Activated CD8-positive, alpha-beta memory T cell treated with anti-CD3 and anti-CD28 coated beads for 4 hours (primary cell): ENCODE results near the gene ACVR1.
"Not testable (repeated sequence)": the region's sequence is repeated elsewhere in the genome, so short reads cannot be mapped to it uniquely, and the experiment has no call there.

Experiments
- DNase-seq, 2 donors: peaks; one replicate each; pipeline ENCODE4 v3.0.0-alpha.2; 2020; ENCODE audit warnings: low read depth in 2 of 2

ACVR1 gene

GRCh38 chr2:157760949-157761348 is 115.2 kb downstream of the ACVR1 start:
- DNase-seq: no peak

- DNase-seq: no peak
Observed at GRCh38 chr2:157759855-157760254, 116.3 kb downstream of the ACVR1 start.

- DNase-seq: no peak
Observed at GRCh38 chr2:157758586-157758985, 117.5 kb downstream of the ACVR1 start.

GRCh38 chr2:157757500-157757899 is 118.6 kb downstream of the ACVR1 start:
- no peak for DNase-seq

- not testable (repeated sequence) for DNase-seq
Observed at GRCh38 chr2:157756447-157756846, 119.7 kb downstream of the ACVR1 start.

- no peak for DNase-seq
Observed at GRCh38 chr2:157751462-157752058, 124.6 kb downstream of the ACVR1 start.

GRCh38 chr2:157749684-157750083 is 126.4 kb downstream of the ACVR1 start:
- DNase-seq: no peak

GRCh38 chr2:157748371-157749142 is 127.6 kb downstream of the ACVR1 start:
- DNase-seq: no peak

GRCh38 chr2:157747695-157748370 is 128.3 kb downstream of the ACVR1 start:
- DNase-seq: no peak

GRCh38 chr2:157747280-157747679 is 128.8 kb downstream of the ACVR1 start:
- DNase-seq: no peak

- DNase-seq: no peak
Observed at GRCh38 chr2:157746234-157746950, 129.7 kb downstream of the ACVR1 start.

GRCh38 chr2:157744571-157745076 is 131.5 kb downstream of the ACVR1 start:
- no peak for DNase-seq

- no peak for DNase-seq
Observed at GRCh38 chr2:157743051-157743450, 133.1 kb downstream of the ACVR1 start.

- DNase-seq: no peak
Observed at GRCh38 chr2:157741819-157742484, 134.2 kb downstream of the ACVR1 start.

- no peak for DNase-seq
Observed at GRCh38 chr2:157737656-157738055, 138.5 kb downstream of the ACVR1 start.

- DNase-seq: no peak
Observed at GRCh38 chr2:157735532-157735931, 140.6 kb downstream of the ACVR1 start.

GRCh38 chr2:157733263-157733662 is 142.9 kb downstream of the ACVR1 start:
- DNase-seq: no peak

- no peak for DNase-seq
Observed at GRCh38 chr2:157732596-157732995, 143.5 kb downstream of the ACVR1 start.

GRCh38 chr2:157727693-157728092 is 148.4 kb downstream of the ACVR1 start:
- no peak for DNase-seq

GRCh38 chr2:157726946-157727345 is 149.2 kb downstream of the ACVR1 start:
- no peak for DNase-seq

GRCh38 chr2:157725846-157726245 is 150.3 kb downstream of the ACVR1 start:
- no peak for DNase-seq
